Measurements from ENCODE around the gene SACM1L. TPM values are rescaled to one million over a fixed set of nuclear protein-coding genes. Genes with fewer than 3 reads are reported as not detected.

SACM1L gene
- total and polyA plus RNA-seq, 2 donors (not counting 3 experiments of a cell fraction or from before 2014, with no cell fraction given): 11.9 to 39.9 TPM

DNA sequence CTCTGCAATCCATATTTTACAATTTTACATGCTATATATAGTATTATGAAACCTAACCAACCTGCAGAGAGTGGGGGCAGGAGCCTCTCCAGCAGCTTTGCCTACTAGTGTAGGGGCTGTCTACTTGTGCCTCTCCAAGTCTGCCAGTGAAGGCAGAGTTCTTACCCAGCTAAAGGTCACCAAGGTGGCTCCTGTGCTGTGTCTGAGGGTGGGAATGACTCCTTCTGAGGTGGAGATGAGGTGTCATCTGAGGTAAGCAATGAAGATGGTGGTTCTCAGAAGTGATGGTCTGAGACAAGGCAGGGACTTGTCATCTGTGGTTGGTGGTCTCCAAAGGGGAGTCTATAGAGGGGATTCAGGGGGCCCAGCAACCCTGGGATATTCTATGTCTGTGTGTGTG, 47.5 kb downstream of the SACM1L start:
- no peaks in the 10 kb centered on the region for H3K9me1 ChIP-seq (replicated peaks; ENCODE audit: control insufficient read depth, extremely low read depth, insufficient read depth, low read length)
- ChIA-PET POLR2A (no interaction called here), CTCF (no interaction called here)
- H3K36me3 ChIP-seq (ENCODE audit: control insufficient read depth in 2 of 2, extremely low read depth in 1 of 2, insufficient read depth in 2 of 2, low read length in 2 of 2): peaks cover 18 to 23% of the 10 kb centered on the region in 2 experiments
- no TSS peak for BruUV-seq (replicated peaks)
- DNase-seq (ENCODE audit: low read depth, low spot score) (no peak), FAIRE-seq (no peak)
- intact Hi-C loops (cut with micrococcal nuclease) (no loop called here), dilution Hi-C loops (cut with MboI; ENCODE audit: extremely low pct_ligation_motif_present, low sequenced_read_pairs) (no loop called here)
- no peaks in the 10 kb centered on the region for H3K4me1 ChIP-seq (ENCODE audit: control insufficient read depth, extremely low read depth, insufficient read depth, low read length)
- H3K79me2 ChIP-seq (ENCODE audit: control insufficient read depth, insufficient read depth, low read length): no peaks in the 10 kb centered on the region
- H3K4me2 ChIP-seq (ENCODE audit: insufficient read depth, low read length): no peak overlapping the region
- H3K27me3 ChIP-seq (ENCODE audit: control insufficient read depth in 2 of 2, insufficient read depth in 2 of 2, low read length in 2 of 2): no peaks in the 10 kb centered on the region
- no peak overlapping the region for H3K9ac ChIP-seq (replicated peaks; ENCODE audit: extremely low read depth, insufficient read depth, low read length)
- no peaks in the 10 kb centered on the region for H3K9me3 ChIP-seq (replicated peaks; ENCODE audit: control insufficient read depth, insufficient read depth, low read length)
- no peaks in the 10 kb centered on the region for H4K20me1 ChIP-seq (replicated peaks; ENCODE audit: control insufficient read depth, extremely low read depth, insufficient read depth, low read length)
- H3K27ac ChIP-seq (ENCODE audit: insufficient read depth, low read depth, low read length): no peak overlapping the region
- H2AFZ ChIP-seq (ENCODE audit: low read depth, low read length): no peak overlapping the region
- TF ChIP-seq MYC (IDR thresholded peaks at IDR 0.05; ENCODE audit: low read depth, low read length) (no peak), GATA2 (IDR thresholded peaks at IDR 0.05; ENCODE audit: insufficient read depth, insufficient read length, low read depth, low read length) (no peak), POLR2A (IDR thresholded peaks at IDR 0.05; ENCODE audit: low read depth, low read length) (no peak)
- TF ChIP-seq, protein P1, sequence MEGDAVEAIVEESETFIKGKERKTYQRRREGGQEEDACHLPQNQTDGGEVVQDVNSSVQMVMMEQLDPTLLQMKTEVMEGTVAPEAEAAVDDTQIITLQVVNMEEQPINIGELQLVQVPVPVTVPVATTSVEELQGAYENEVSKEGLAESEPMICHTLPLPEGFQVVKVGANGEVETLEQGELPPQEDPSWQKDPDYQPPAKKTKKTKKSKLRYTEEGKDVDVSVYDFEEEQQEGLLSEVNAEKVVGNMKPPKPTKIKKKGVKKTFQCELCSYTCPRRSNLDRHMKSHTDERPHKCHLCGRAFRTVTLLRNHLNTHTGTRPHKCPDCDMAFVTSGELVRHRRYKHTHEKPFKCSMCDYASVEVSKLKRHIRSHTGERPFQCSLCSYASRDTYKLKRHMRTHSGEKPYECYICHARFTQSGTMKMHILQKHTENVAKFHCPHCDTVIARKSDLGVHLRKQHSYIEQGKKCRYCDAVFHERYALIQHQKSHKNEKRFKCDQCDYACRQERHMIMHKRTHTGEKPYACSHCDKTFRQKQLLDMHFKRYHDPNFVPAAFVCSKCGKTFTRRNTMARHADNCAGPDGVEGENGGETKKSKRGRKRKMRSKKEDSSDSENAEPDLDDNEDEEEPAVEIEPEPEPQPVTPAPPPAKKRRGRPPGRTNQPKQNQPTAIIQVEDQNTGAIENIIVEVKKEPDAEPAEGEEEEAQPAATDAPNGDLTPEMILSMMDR (IDR thresholded peaks at IDR 0.05; ENCODE audit: extremely low read depth in 1 of 2, insufficient read depth in 1 of 2, low read depth in 1 of 2, low read length in 2 of 2): no peak
- H3K4me3 ChIP-seq (replicated peaks in 1 of 3; ENCODE audit: insufficient read depth in 1 of 3, low read depth in 1 of 3, low read length in 3 of 3): no peak overlapping the region

DNA sequence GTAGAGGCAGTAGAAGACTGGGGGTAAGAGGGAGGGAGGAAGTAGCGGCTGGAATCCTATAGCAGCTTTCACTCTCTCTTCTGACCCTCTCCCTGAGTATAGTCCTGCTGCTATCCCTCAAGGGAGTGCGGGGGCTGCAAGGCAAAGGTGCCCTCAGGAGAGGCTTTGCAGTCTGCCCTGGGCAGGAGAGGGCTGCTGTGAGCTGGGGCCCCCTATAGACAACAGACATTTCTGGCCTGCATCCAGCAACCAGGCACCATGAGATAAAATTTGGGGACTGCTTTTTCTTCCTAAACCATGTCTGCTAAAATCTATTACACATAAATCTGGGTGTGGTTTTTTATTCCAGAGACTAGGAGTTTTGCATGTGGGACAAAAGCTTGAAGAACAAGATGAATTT, 48.0 kb downstream of the SACM1L start:
- Histone ChIP-seq H3K4me2 (ENCODE audit: insufficient read depth, low read length) (no peak overlapping the region), H2AFZ (ENCODE audit: low read depth, low read length) (no peak overlapping the region), H3K9me1 (replicated peaks; ENCODE audit: control insufficient read depth, extremely low read depth, insufficient read depth, low read length) (no peaks in the 10 kb centered on the region), H3K36me3 (ENCODE audit: control insufficient read depth in 2 of 2, extremely low read depth in 1 of 2, insufficient read depth in 2 of 2, low read length in 2 of 2) (peaks cover 18 to 22% of the 10 kb centered on the region in 2 experiments), H3K79me2 (ENCODE audit: control insufficient read depth, insufficient read depth, low read length) (no peaks in the 10 kb centered on the region), H3K27me3 (ENCODE audit: control insufficient read depth in 2 of 2, insufficient read depth in 2 of 2, low read length in 2 of 2) (no peaks in the 10 kb centered on the region), H3K4me1 (ENCODE audit: control insufficient read depth, extremely low read depth, insufficient read depth, low read length) (no peaks in the 10 kb centered on the region), H3K9ac (replicated peaks; ENCODE audit: extremely low read depth, insufficient read depth, low read length) (no peak overlapping the region), H3K4me3 (replicated peaks in 1 of 3; ENCODE audit: insufficient read depth in 1 of 3, low read depth in 1 of 3, low read length in 3 of 3) (no peak overlapping the region), H3K27ac (ENCODE audit: insufficient read depth, low read depth, low read length) (no peak overlapping the region), H3K9me3 (replicated peaks; ENCODE audit: control insufficient read depth, insufficient read depth, low read length) (no peaks in the 10 kb centered on the region), H4K20me1 (replicated peaks; ENCODE audit: control insufficient read depth, extremely low read depth, insufficient read depth, low read length) (no peaks in the 10 kb centered on the region)
- CTCF ChIA-PET: no interaction called here
- DNase-seq (ENCODE audit: low read depth, low spot score) (no peak), FAIRE-seq (no peak)
- POLR2A ChIA-PET: no interaction called here
- dilution Hi-C loops (cut with MboI; ENCODE audit: extremely low pct_ligation_motif_present, low sequenced_read_pairs) (no loop called here), intact Hi-C loops (cut with micrococcal nuclease) (no loop called here)
- no TSS peak for BruUV-seq (replicated peaks)
- TF ChIP-seq POLR2A (IDR thresholded peaks at IDR 0.05; ENCODE audit: low read depth, low read length) (no peak), MYC (IDR thresholded peaks at IDR 0.05; ENCODE audit: low read depth, low read length) (no peak), EZH2 (IDR thresholded peaks at IDR 0.05; ENCODE audit: borderline replicate concordance, low read depth, low read length, severe bottlenecking) (no peak), POLR2AphosphoS5 (IDR thresholded peaks at IDR 0.05; ENCODE audit: insufficient read depth, low read depth, low read length) (no peak), JUN (IDR thresholded peaks at IDR 0.05; ENCODE audit: borderline replicate concordance, insufficient read depth, insufficient read length, low read depth) (no peak), GATA2 (IDR thresholded peaks at IDR 0.05; ENCODE audit: insufficient read depth, insufficient read length, low read depth, low read length) (no peak)

Measured in endothelial cell of umbilical vein (primary cell).